ENCODE measurements around the gene U2AF1L4. TPM values are rescaled to one million over a fixed set of nuclear protein-coding genes. Genes with fewer than 3 reads are reported as not detected.
"Not testable (repeated sequence)": the region's sequence is repeated elsewhere in the genome, so short reads cannot be mapped to it uniquely, and the experiment has no call there.

The U2AF1L4 gene
- total RNA-seq, 2 donors from 2014 or later = 71.0 to 83.6 TPM

- H3K4me3 Mint-ChIP-seq = no peak overlapping the region
- no peak for DNase-seq
- H3K9me3 Mint-ChIP-seq = no peaks in the 10 kb centered on the region
- H3K36me3 Mint-ChIP-seq (ENCODE audit: insufficient read depth in 2 of 2) = peaks cover 18 to 21% of the 10 kb centered on the region in 2 donors
- ATAC-seq (replicated peaks in 1 of 2) = no peak
- no peaks in the 10 kb centered on the region for H3K27me3 Mint-ChIP-seq (ENCODE audit: low read depth)
- no peak overlapping the region for H3K27ac Mint-ChIP-seq
- no peaks in the 10 kb centered on the region for H3K4me1 Mint-ChIP-seq (ENCODE audit: low read depth)
These were observed 17.1 kb downstream of the U2AF1L4 start for GRCh38 chr19:35727956-35728706.

GRCh38 chr19:35727053-35727955 is 17.9 kb downstream of the U2AF1L4 start:
- H3K4me3 Mint-ChIP-seq = no peak overlapping the region
- no peak for ATAC-seq (replicated peaks in 1 of 2)
- H3K9me3 Mint-ChIP-seq = no peaks in the 10 kb centered on the region
- H3K27ac Mint-ChIP-seq = no peak overlapping the region
- no peak for DNase-seq
- peaks cover 5% of the 10 kb centered on the region for H3K4me1 Mint-ChIP-seq (ENCODE audit: low read depth)
- no peaks in the 10 kb centered on the region for H3K27me3 Mint-ChIP-seq (ENCODE audit: low read depth)
- peaks cover 18 to 26% of the 10 kb centered on the region in 2 donors for H3K36me3 Mint-ChIP-seq (ENCODE audit: insufficient read depth in 2 of 2)

- Mint-ChIP-seq H3K4me1 (ENCODE audit: low read depth) (peaks cover 14% of the 10 kb centered on the region), H3K4me3 (peak overlapping the region in 1 of 2 donors; percentile 17), H3K27ac (peak overlapping the region; percentile 23), H3K27me3 (ENCODE audit: low read depth) (no peaks in the 10 kb centered on the region), H3K36me3 (ENCODE audit: insufficient read depth in 2 of 2) (peaks cover 16 to 35% of the 10 kb centered on the region in 2 donors), H3K9me3 (no peaks in the 10 kb centered on the region)
- DNase-seq = no peak
- ATAC-seq (replicated peaks in 1 of 2) = no peak
These were observed 19.9 kb downstream of the U2AF1L4 start for GRCh38 chr19:35725216-35725861.

GRCh38 chr19:35724560-35724959 is 20.7 kb downstream of the U2AF1L4 start:
- Mint-ChIP-seq H3K4me1 (ENCODE audit: low read depth) (peaks cover 20% of the 10 kb centered on the region), H3K36me3 (ENCODE audit: insufficient read depth in 2 of 2) (peaks cover 15 to 35% of the 10 kb centered on the region in 2 donors), H3K27ac (peak overlapping the region; percentile 75), H3K4me3 (no peak overlapping the region), H3K9me3 (no peaks in the 10 kb centered on the region), H3K27me3 (ENCODE audit: low read depth) (no peaks in the 10 kb centered on the region)
- no peak for ATAC-seq (replicated peaks in 1 of 2)
- DNase-seq = no peak

GRCh38 chr19:35724132-35724531 is 21.1 kb downstream of the U2AF1L4 start:
- not testable (repeated sequence) for H3K27me3 Mint-ChIP-seq (ENCODE audit: low read depth); ATAC-seq (replicated peaks in 1 of 2); H3K4me3 Mint-ChIP-seq; H3K9me3 Mint-ChIP-seq; DNase-seq
- Mint-ChIP-seq H3K36me3 (ENCODE audit: insufficient read depth in 2 of 2) (peaks cover 17 to 35% of the 10 kb centered on the region in 2 donors), H3K4me1 (ENCODE audit: low read depth) (peaks cover 24% of the 10 kb centered on the region), H3K27ac (peak overlapping the region; percentile 75)

- Mint-ChIP-seq H3K36me3 (ENCODE audit: insufficient read depth in 2 of 2) (peaks cover 18 to 35% of the 10 kb centered on the region in 2 donors), H3K27me3 (ENCODE audit: low read depth) (no peaks in the 10 kb centered on the region), H3K4me1 (ENCODE audit: low read depth) (peaks cover 25% of the 10 kb centered on the region), H3K4me3 (no peak overlapping the region), H3K27ac (peak overlapping the region; percentile 75), H3K9me3 (no peaks in the 10 kb centered on the region)
- DNase-seq (no peak), ATAC-seq (replicated peaks in 1 of 2) (no peak)
These were observed 21.5 kb downstream of the U2AF1L4 start for GRCh38 chr19:35723671-35724070.

- ATAC-seq (replicated peaks in 1 of 2) (no peak), DNase-seq (no peak)
- Mint-ChIP-seq H3K36me3 (ENCODE audit: insufficient read depth in 2 of 2) (peaks cover 15 to 29% of the 10 kb centered on the region in 2 donors), H3K27me3 (ENCODE audit: low read depth) (no peaks in the 10 kb centered on the region), H3K9me3 (no peaks in the 10 kb centered on the region), H3K4me3 (no peak overlapping the region), H3K4me1 (ENCODE audit: low read depth) (peaks cover 25% of the 10 kb centered on the region), H3K27ac (peak overlapping the region; percentile 57)
These were observed 22.3 kb downstream of the U2AF1L4 start for GRCh38 chr19:35722897-35723296.

GRCh38 chr19:35722461-35722860 is 22.8 kb downstream of the U2AF1L4 start:
- Mint-ChIP-seq H3K4me3 (no peak overlapping the region), H3K27me3 (ENCODE audit: low read depth) (no peaks in the 10 kb centered on the region), H3K36me3 (ENCODE audit: insufficient read depth in 2 of 2) (peaks cover 15 to 29% of the 10 kb centered on the region in 2 donors), H3K27ac (no peak overlapping the region), H3K9me3 (no peaks in the 10 kb centered on the region), H3K4me1 (ENCODE audit: low read depth) (peaks cover 25% of the 10 kb centered on the region)
- no peak for ATAC-seq (replicated peaks in 1 of 2)
- no peak for DNase-seq

GRCh38 chr19:35721374-35721773 is 23.8 kb downstream of the U2AF1L4 start:
- Mint-ChIP-seq H3K4me3 (peak overlapping the region; percentile 7 to 31), H3K4me1 (ENCODE audit: low read depth) (peaks cover 25% of the 10 kb centered on the region), H3K27me3 (ENCODE audit: low read depth) (no peaks in the 10 kb centered on the region), H3K36me3 (ENCODE audit: insufficient read depth in 2 of 2) (peaks cover 17 to 33% of the 10 kb centered on the region in 2 donors), H3K9me3 (no peaks in the 10 kb centered on the region), H3K27ac (peak overlapping the region; percentile 92)
- ATAC-seq (replicated peaks in 1 of 2) (no peak), DNase-seq (no peak)

GRCh38 chr19:35720648-35721047 is 24.6 kb downstream of the U2AF1L4 start:
- H3K9me3 Mint-ChIP-seq = no peaks in the 10 kb centered on the region
- DNase-seq = no peak
- H3K27ac Mint-ChIP-seq = peak overlapping the region; percentile 58
- peaks cover 19 to 35% of the 10 kb centered on the region in 2 donors for H3K36me3 Mint-ChIP-seq (ENCODE audit: insufficient read depth in 2 of 2)
- H3K27me3 Mint-ChIP-seq (ENCODE audit: low read depth) = no peaks in the 10 kb centered on the region
- no peak for ATAC-seq (replicated peaks in 1 of 2)
- peaks cover 25% of the 10 kb centered on the region for H3K4me1 Mint-ChIP-seq (ENCODE audit: low read depth)
- peak overlapping the region in 1 of 2 donors; percentile 29 for H3K4me3 Mint-ChIP-seq

GRCh38 chr19:35720163-35720524 is 25.1 kb downstream of the U2AF1L4 start:
- Mint-ChIP-seq H3K4me3 (peak overlapping the region; percentile 17 to 18), H3K27ac (peak overlapping the region; percentile 17), H3K9me3 (no peaks in the 10 kb centered on the region), H3K27me3 (ENCODE audit: low read depth) (no peaks in the 10 kb centered on the region), H3K4me1 (ENCODE audit: low read depth) (peaks cover 25% of the 10 kb centered on the region), H3K36me3 (ENCODE audit: insufficient read depth in 2 of 2) (peaks cover 19 to 35% of the 10 kb centered on the region in 2 donors)
- ATAC-seq (replicated peaks in 1 of 2) (no peak), DNase-seq (no peak)

GRCh38 chr19:35719402-35720162 is 25.6 kb downstream of the U2AF1L4 start:
- Mint-ChIP-seq H3K27me3 (ENCODE audit: low read depth) (no peaks in the 10 kb centered on the region), H3K9me3 (no peaks in the 10 kb centered on the region), H3K27ac (peak overlapping the region; percentile 52), H3K36me3 (ENCODE audit: insufficient read depth in 2 of 2) (peaks cover 21 to 40% of the 10 kb centered on the region in 2 donors), H3K4me1 (ENCODE audit: low read depth) (peaks cover 31% of the 10 kb centered on the region), H3K4me3 (peak overlapping the region; percentile 90 to 91)
- no peak for ATAC-seq (replicated peaks in 1 of 2)
- no peak for DNase-seq

All from activated T-cell treated with anti-CD3 and anti-CD28 coated beads, Interleukin-2, amount 50 U/mL, for 72 hours (primary cell).